SK-MEL-5 (cell line): ENCODE data around the gene TNFAIP3. TPM values are rescaled to one million over a fixed set of nuclear protein-coding genes. Genes with fewer than 3 reads are reported as not detected.

Source experiments
- DNase-seq: peaks from one replicate; pipeline ENCODE4 v3.0.0-alpha.2; 2016; ENCODE audit warnings: low read depth, low spot score
- in situ Hi-C: cut with HindIII; loops from 2 replicates; pipeline ENCODE4 v1.10.0; 2016; ENCODE audit warnings: low sequenced_read_pairs, high pct_unique_total_duplicates, low pct_unique_long_range_greater_than_20kb
- total RNA-seq: library from RNA; depleted of rRNA; stranded (reverse); fragments of >200 nt; shearing (Covaris generic); gene quantifications from 2 replicates; pipeline ENCODE4 v1.2.3, GENCODE V29; 2014; rRNA removed

The TNFAIP3 gene
- total RNA-seq, 1 experiment from 2014 or later, result 110 TPM

DNA sequence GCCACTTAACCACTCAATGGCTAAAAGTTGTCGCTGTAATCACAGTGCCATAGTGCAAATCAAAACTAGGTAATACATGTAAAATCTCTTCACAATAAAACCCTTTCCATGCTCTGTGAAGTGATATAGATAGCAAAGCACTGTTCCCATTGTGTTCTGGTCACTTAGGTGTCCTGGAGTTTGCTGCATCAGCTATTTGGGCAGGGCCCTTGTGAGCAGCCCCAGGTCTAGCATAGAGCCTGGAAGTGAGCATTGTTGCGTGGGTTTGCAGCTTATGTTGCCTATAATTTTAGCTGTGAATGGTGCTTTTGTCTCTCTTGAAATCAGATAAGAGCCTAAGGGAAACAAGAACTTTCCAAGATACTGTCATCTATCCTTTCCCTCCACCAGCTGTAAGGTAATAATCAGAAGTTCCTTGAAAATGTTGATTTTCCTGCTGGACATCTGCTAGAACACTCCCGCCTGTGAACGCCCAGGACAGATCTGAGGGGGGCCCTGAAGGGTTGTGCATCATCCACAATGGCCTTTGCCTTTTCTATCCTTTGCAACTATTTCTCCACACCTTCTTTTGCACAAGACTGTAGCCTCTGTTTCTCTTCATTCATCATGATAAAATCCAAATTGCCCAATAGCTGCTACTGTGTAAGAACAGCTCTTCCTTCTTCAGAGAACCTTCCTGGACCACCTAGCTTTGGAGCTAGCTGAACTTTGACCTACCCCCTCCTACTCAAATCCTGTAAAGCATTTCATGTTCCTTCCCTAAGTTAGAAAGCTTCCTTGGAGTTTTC lies 57.0 kb downstream of the TNFAIP3 start:
- in situ Hi-C loops, result no loop called here
- peak; percentile 33 for DNase-seq

DNA sequence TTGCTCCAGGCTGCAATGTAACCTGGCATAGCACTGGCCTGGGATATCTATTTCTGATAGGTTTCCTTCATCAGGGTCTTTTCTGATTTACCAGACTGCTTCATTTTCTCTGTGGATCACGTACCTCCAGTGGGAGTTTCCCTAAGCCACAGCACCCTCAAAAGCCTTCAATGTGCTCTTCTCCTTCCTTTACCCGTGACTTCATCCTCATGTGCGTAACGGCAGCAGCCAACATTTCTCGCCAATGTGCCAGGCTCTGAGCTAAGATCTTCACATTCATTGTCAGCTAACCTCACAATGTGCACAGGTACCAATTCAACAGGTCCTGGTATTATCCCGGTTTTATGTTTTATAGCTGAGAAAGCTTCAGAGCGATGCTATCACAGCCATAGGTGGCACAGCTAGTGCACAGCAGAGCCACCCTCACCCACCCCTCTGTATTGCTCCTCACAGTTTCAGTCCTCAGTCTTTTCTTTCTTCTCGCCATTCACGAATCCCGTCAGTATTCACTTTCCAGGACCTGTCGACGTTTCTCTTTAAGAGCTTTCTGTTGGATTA lies 58.2 kb downstream of the TNFAIP3 start:
- in situ Hi-C loops, result no loop called here
- DNase-seq, result no peak

DNA sequence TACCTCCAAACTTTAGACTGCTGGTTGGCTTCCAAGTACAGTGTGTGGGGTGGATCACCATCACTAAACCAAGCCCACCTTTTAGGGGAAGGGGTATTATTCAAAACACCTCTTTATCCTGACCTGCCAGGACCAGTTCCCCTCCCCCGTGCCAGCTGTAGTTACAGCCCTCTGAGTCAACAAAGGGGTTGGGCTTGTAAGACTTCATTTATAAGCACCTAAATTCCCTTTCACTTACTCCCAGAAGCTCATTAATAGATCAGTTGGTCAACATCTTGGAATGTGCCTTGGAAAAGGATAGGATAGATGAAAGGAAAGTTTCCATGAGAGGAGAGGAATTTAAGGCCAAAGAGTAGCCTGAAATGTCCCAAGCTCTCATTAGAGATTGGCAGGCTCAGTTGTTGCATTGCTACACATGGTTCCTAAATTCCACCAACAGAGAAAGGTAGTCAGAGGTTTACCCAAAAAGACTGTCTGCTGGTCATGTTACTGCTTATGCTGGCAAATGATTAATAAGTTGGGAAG lies 59.2 kb downstream of the TNFAIP3 start:
- no peak for DNase-seq
- in situ Hi-C loops, result no loop called here

DNA sequence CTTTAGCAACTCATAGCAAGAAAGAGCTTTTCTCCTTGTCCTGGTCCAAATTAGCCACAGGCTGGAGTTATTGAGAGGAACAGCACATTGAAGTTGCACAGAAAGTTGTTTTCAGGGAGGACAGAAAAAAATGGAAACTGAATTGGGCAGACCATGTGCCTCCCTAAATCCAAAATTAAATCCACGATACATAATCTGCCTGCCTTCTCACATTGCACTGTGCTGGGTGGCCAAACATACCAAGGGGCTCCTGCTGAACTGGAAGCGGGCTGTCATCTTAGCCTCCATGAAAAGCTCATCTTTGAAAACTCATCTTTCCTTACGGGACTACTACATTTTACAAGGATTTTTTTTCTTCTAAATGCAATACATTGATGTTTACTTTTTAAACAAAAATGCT lies 59.9 kb downstream of the TNFAIP3 start:
- DNase-seq, result no peak

DNA sequence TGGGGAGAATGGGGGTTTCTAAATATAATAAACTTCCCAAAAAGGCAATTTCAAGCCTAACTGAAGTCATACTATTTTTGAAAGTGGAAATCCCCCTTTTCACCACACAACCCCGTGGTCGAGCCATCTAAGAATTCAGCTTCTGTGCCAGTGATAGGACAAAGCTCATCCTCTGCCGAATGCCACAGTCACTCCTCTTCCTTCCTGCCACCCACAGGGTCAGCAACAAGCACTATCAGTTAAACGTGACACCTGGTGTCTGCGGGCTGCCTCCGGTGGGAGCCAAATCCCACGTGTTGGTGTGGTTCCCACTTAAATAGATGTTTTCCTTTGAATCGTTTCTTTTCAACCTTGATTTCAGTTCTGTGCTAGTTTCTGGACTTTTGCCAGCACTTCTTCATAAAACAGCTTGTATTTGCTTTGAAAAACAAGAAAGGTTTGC lies 60.7 kb downstream of the TNFAIP3 start:
- in situ Hi-C loops, result no loop called here
- peak; percentile 37 for DNase-seq

More for the DNA sequence above, 59.9 kb downstream of the TNFAIP3 start:
- in situ Hi-C loops, result no loop called here

DNA sequence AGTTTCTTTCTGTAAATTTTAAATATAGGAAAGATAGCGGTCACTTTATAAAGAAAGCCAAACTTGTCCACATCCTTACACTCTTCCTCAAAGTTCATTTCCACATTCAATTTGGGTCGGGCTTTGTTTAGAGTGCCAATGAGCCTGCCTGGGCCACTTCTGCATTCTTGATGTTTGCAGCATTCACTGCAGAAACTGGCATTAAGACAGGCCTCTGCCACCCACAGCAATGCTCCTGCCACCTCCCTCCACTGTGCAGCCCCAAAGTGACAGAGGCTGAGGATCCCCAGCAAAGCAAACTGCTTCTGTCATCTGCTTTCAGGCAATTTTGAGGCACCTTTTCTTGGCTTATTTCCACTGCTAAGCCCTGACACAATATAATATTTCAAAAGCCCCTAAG lies 61.2 kb downstream of the TNFAIP3 start:
- in situ Hi-C loops, result no loop called here
- DNase-seq, result no peak

DNA sequence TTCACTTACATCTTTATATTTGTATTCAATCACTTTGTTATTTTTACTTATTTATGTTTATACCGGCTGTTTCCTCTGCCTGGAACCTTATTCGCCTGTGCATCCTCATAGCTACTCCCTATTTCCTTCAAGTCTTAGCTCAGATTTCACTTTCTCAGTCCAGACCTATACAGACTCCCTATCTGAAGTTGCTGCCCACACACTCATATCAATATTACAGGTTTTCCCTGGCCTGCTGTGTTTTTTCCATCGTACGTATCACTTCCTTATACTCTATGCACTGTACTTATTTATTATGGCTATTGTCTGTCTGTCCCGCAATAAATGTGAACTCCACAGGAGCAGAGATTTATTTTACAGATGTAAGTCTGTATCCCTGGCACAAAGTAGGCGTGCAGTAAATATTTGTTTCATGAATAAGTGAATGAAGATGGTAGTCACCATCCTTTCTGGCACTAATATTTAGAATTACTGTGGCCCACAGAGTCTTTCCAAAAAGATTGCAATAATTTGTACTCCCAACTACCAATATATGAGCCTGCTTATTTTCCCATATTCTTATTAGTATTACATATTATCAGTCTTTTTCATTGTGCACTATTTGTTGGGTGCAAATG lies 64.9 kb downstream of the TNFAIP3 start:
- in situ Hi-C loops, result no loop called here
- no peak for DNase-seq

Other genes with a start within 250 kb of the TNFAIP3 start
- 33.1 and 38.0 TPM in 2 replicates for gene PERP, start 240.2 kb downstream of the TNFAIP3 start, total RNA-seq